GM18867 (cell line): ENCODE data around the gene ZNF273.

Experiments
- ATAC-seq: cut with Tn5 transposase; IDR thresholded peaks from one replicate; pipeline ENCODE4 v1.9.1; 2021; ENCODE audit warnings: mild to moderate bottlenecking, moderate library complexity; ENCODE audit not compliant: unreplicated experiment

Gene ZNF273

GRCh38 chr7:64876792-64877713 is 26.0 kb upstream of the ZNF273 start:
- no peak for ATAC-seq

GRCh38 chr7:64877714-64878610 is 25.1 kb upstream of the ZNF273 start:
- no peak for ATAC-seq

- no peak for ATAC-seq
Measured at GRCh38 chr7:64878684-64879083, 24.4 kb upstream of the ZNF273 start.

- no peak for ATAC-seq
Measured at GRCh38 chr7:64879086-64879730, 23.9 kb upstream of the ZNF273 start.

GRCh38 chr7:64879800-64880199 is 23.3 kb upstream of the ZNF273 start:
- no peak for ATAC-seq

- no peak for ATAC-seq
Measured at GRCh38 chr7:64880322-64881297, 22.5 kb upstream of the ZNF273 start.

- ATAC-seq: no peak
Measured at GRCh38 chr7:64881461-64882287, 21.4 kb upstream of the ZNF273 start.

- no peak for ATAC-seq
Measured at GRCh38 chr7:64882341-64883112, 20.5 kb upstream of the ZNF273 start.

- no peak for ATAC-seq
Measured at GRCh38 chr7:64883113-64883905, 19.8 kb upstream of the ZNF273 start.

GRCh38 chr7:64884085-64884912 is 18.8 kb upstream of the ZNF273 start:
- ATAC-seq: no peak

GRCh38 chr7:64884913-64885370 is 18.1 kb upstream of the ZNF273 start:
- no peak for ATAC-seq

GRCh38 chr7:64885520-64886240 is 17.4 kb upstream of the ZNF273 start:
- ATAC-seq: no peak

- no peak for ATAC-seq
Measured at GRCh38 chr7:64886956-64887545, 16.0 kb upstream of the ZNF273 start.

- ATAC-seq: no peak
Measured at GRCh38 chr7:64887756-64888508, 15.1 kb upstream of the ZNF273 start.

GRCh38 chr7:64888561-64888900 is 14.5 kb upstream of the ZNF273 start:
- no peak for ATAC-seq
